GM12891 (cell line): ENCODE data around the gene FNDC3B.
A peak's percentile ranks its signal among the peaks of the same experiment; 100 is the strongest.

Source experiments
- DNase-seq: peaks from one replicate; pipeline ENCODE4 v3.0.0; 2011; ENCODE audit warnings: low spot score; ENCODE audit not compliant: insufficient read length
- FAIRE-seq: peaks from 2 replicates; lab custom pipeline; 2011; peaks lifted over from hg19 to GRCh38; lab: Jason Lieb, UNC
- PAX5 ChIP-seq: IDR thresholded peaks from 2 replicates; pipeline ENCODE4 v1.6.1; 2011; ENCODE audit warnings: low read length, moderate library complexity, mild to moderate bottlenecking; ENCODE audit not compliant: insufficient read depth, severe bottlenecking
- POLR2A ChIP-seq: IDR thresholded peaks from 2 replicates; pipeline ENCODE4 v1.6.1; 2011; ENCODE audit warnings: low read depth, low read length, control low read depth
- POLR2AphosphoS5 ChIP-seq: IDR thresholded peaks from 2 replicates; pipeline ENCODE4 v1.6.1; 2011; ENCODE audit warnings: low read depth, low read length, control low read depth
- POU2F2 ChIP-seq: IDR thresholded peaks from 2 replicates; pipeline ENCODE4 v1.6.1; 2011; ENCODE audit warnings: low read depth, mild to moderate bottlenecking, control low read depth, low read length, moderate library complexity
- SPI1 ChIP-seq: IDR thresholded peaks from 2 replicates; pipeline ENCODE4 v1.6.1; 2011; ENCODE audit warnings: low read depth, low read length, control low read depth
- TAF1 ChIP-seq: IDR thresholded peaks from 2 replicates; pipeline ENCODE4 v1.6.1; 2011; ENCODE audit warnings: low read depth, low read length, control low read depth

The FNDC3B gene

DNA sequence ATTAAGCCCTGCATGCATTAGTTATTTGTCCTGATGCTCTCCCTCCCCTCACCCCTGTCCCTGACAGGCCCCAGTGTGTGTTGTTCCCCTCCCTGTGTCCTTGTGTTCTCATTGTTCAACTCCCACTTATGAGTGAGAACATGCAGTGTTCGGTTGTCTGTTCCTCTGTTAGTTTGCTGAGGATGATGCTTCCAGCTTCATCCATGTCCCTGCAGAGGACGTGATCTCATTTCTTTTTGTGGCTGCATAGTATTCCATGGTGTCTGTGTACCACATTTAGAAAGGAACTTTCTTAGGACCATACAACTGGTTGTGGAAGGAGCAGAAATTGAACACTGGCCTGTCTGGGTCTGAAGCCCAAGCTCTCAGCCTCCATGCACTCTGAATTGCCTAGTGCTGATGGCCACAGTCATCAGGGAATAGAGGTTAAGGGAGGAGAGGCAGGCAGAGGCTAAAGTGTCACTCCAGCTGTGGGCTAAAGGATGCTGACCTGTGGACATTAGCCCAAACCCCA is 138.5 kb downstream of the FNDC3B start:
- TF ChIP-seq POLR2AphosphoS5, result no peak
- DNase-seq (no peak), FAIRE-seq (no peak)

DNA sequence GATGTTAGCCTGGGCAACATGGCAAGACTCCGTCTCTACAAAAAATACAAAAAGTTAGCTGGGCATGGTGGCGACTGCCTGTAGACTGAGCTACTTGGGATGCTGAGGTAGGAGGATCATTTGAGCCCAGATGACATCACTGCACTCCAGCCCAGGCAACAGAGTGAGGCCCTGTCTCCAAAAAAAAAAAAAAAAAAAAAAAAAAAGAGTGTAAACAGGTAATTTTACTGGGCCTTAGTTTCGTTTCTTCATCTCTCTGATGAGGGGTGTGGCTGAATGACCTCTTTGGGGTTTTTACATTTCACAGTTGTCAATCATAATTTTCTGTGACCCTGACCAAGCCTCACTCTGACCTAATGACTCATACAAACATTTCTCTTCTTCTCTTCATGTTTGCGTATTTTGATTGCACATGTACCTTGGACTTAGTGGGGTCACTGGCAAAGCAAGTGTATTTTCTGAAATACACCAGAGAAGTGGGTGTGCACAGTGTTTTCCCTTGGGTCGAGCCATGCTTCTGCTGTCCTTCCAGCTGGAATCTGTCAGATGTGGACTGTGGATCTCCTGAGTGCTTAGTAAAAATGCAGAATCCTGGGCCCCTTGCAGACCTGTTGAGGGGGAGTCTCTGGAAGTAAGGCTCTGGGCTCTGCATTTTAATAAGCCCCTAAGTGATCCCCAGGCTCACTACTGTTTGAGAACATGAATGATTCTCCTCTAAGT is 140.5 kb downstream of the FNDC3B start:
- FAIRE-seq, result no peak
- TF ChIP-seq POLR2A (no peak), POU2F2 (no peak), POLR2AphosphoS5 (no peak)
- DNase-seq, result no peak

DNA sequence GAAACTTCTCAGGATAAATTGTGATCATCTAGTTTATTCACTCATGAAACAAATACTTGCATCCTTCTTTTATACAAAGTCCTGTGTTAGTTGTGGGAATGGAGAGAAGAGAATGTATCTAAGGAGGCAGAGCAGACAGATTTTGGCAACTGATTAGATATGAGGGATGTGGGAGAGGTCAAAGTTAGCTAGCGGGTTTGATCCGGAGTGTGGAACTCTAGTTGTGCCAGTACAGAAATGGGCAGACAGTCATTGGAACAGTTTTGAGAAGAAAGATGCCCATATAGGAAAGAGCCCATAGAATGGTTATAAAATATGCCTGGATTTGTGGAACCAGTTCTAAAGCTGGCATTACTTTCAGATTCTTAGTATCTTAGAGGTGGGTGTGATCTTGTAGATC is 141.1 kb downstream of the FNDC3B start:
- no peak for TF ChIP-seq POU2F2
- no peak for FAIRE-seq
- no peak for DNase-seq

DNA sequence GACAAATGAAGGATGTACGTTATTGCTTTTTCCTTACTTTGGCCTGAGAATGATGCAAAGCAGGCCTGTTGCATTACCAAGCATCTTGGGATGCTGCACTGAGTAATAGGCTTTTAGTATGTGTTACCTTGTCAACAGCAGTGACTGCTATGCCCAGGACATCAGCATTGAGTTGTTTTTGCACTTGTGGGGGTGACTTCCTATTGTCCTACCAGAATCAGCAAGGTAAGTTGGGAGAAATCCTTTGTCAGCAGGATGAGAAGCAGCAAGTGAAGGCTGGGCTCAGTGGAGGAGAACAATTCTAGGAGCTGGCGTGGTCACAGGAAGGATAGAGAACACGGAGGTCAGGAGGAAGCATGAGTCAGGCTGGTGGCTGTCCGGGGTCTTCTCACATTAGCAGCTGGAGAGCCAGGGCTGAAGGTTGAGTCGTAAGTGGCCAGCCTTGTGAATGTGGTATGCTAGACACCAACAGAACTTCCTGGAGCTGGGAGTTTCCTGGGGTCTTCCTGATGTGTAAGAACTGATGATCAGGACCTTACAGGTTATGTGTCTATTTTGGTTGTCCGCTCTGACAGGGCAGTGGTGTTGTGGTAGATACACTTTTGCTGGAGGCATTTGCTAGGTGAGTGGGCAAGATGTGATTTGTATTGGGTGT is 142.7 kb downstream of the FNDC3B start:
- TF ChIP-seq POLR2AphosphoS5 (no peak), SPI1 (no peak), PAX5 (no peak), TAF1 (no peak), POLR2A (no peak)
- DNase-seq, result no peak
- FAIRE-seq, result peak; percentile 52

DNA sequence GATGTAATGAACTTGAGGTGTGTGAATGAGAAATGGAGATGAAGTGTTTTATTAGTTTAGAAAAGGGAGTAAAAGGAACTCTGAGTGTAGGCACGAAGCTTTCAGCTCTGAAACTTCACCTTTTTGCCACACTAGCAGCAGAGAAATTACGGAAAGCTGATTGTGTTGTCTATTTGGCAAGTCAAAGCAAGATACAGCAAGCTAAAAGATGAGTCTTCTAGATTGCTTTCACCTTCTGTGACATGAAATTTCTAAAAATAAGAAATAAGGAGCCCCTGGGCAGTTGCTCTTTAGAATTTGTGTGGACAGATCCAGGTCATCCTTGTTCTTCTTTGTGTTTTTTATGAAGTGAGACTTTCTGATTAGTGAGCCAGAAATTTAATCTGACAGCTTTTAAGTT is 143.4 kb downstream of the FNDC3B start:
- FAIRE-seq (no peak), DNase-seq (no peak)
- no peak for TF ChIP-seq TAF1
- no peak for TF ChIP-seq POLR2A
- no peak for TF ChIP-seq SPI1
- no peak for TF ChIP-seq PAX5
- TF ChIP-seq POLR2AphosphoS5, result no peak

DNA sequence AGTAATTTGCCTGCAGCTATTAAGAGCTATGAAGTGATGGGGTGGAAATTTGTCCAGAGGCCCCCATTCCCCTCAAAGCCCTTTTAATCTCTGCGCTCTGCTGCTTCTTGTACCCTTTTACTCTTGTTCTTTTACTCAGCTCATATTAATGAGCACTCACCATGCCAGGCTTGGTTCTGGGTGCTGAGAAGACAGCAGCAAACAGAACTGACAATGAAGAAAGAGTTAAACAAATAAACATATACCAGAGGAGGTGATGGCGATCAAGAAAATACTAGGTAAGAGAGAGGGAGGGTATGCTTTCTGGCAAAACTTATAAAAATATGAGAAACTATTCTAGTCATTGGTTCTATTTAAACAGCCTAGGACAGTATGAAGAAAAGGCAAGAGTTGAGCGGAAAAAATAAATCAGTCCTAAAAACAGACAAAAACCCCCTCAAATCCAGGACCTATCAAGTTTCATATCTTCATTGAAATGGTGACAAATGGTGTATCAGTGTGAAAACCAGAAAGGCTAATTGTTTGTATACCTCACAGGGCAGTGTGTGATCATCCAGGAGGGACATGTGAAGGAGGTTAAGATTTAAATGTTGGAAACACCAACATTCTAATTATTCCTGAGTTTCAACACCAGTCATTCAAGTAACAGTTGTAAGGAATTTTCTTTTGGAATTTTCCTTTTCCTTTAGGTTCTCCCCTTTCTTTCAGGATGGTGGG is 144.9 kb downstream of the FNDC3B start:
- TF ChIP-seq TAF1 (no peak), PAX5 (no peak), POU2F2 (no peak), SPI1 (no peak), POLR2A (no peak), POLR2AphosphoS5 (no peak)
- no peak for FAIRE-seq
- DNase-seq, result no peak

DNA sequence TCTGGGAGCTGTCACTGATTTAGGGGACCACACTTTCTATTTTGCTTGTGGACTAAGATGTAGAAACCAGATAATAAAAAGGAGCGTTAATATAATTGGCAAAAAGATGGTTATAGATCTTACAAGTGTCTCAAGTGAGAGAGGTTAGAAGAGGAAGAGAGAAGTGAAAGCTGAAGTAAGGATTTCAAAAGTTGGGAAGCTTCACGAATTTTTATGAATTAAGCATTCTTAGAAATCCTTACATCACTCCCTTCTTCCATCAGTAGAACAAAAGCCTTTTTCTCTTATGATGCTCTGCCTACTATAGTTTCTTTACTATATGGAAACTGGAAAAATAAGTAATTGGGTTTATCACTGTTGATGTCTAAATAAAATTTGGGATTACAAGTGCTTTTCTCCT is 146.5 kb downstream of the FNDC3B start:
- FAIRE-seq (no peak), DNase-seq (no peak)
- no peak for TF ChIP-seq PAX5
- TF ChIP-seq TAF1, result no peak
- TF ChIP-seq POLR2AphosphoS5, result no peak
- no peak for TF ChIP-seq POU2F2
- TF ChIP-seq SPI1, result no peak
- no peak for TF ChIP-seq POLR2A

DNA sequence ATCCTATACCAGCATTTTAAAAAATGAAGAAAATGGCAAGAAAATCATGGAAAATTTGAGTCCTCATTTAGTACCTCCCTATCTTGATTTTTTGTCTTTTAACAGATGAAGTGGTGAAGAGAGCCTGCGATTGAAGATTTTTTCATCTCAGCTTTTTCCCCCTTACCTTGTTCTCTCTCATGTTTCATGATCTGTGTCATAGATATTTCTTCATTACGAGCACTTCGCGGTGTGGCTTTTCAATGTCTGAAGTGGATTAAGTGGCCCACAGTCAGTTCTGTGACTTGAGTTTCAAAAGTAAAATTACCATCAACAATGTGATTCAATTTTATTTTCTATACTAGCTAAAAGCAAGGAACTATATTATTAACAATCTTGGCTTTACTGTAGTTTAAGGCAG is 147.2 kb downstream of the FNDC3B start:
- FAIRE-seq (no peak), DNase-seq (no peak)
- TF ChIP-seq POLR2A (no peak), POLR2AphosphoS5 (no peak), POU2F2 (no peak), PAX5 (no peak)

DNA sequence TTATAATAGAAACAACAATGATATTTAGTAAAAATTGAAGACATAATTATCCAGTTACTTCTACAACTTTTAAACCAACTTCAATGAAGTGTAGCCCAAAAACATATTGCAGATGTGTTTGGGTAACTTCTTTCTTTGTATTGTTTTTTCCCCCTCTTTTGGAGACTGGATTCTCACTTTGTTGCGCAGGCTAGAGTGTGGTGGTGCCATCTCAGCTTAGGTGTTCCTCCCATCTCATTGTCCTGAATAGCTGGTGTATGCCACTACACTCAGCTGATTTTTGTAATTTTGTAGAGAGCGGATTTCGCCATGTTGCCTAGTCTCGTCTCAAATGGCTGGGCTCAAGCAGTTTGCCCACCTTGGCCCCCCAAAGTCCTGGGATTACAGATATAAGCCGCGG is 148.1 kb downstream of the FNDC3B start:
- no peak for DNase-seq
- no peak for FAIRE-seq
- TF ChIP-seq SPI1, result no peak

DNA sequence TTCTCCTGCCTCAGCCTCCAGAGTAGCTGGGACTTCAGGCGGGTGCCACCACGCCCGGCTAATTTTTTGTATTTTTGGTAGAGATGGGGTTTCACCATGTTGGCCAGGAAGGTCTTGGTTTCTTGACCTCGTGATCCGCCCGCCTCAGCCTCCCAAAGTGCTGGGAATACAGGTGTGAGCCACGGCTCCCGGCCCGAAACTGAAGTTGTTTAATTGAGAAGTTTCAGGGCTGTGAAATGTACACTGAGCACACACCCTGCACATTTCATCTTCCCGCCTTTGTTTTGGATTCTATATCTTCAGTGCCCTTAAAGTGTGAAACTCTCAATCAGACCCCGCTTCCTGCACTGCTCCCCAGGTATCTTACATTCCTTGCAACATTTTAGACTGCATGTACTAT is 149.1 kb downstream of the FNDC3B start:
- no peak for TF ChIP-seq PAX5
- no peak for TF ChIP-seq POU2F2
- TF ChIP-seq TAF1, result no peak
- TF ChIP-seq POLR2AphosphoS5, result no peak
- no peak for TF ChIP-seq POLR2A
- TF ChIP-seq SPI1, result no peak
- FAIRE-seq, result no peak

More for the DNA sequence above, 149.1 kb downstream of the FNDC3B start:
- DNase-seq, result no peak
